Non-pigmented ciliary epithelial cell (primary cell): Measurements from ENCODE around the gene ARHGAP19.

Experiments used
- DNase-seq: peaks from one replicate; pipeline ENCODE4 v3.0.0-alpha.2; 2010; ENCODE audit warnings: low read depth

ARHGAP19 gene

GRCh38 chr10:97292097-97292861, at the start of gene ARHGAP19:
Gene ARHGAP19 (minus strand): TSS chr10:97292637. CDS start chr10:97292627, 10 bp downstream.
- DNase-seq, result peak; percentile 93

DNA sequence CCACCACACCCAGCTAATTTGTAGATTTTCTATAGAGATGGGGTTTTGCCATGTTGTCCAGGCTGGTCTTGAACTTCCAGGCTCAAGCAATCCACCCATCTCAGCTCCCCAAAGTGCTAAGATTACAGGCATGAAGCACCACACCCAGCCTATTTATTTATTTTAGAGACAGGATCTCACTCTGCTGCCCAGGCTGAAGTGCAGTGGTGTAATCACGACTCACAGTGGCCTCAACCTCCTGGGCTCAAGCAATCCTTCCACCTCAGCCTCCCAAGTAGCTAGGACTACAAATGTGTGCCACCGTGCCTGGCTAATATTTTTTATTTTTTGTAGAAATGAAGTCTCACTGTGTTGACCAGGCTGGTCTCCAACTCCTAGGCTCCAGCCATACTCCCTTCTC, 49.0 kb upstream of the ARHGAP19 start:
- DNase-seq, result no peak

GRCh38 chr10:97338041-97338440, 45.6 kb upstream of the ARHGAP19 start:
- DNase-seq, result no peak

DNA sequence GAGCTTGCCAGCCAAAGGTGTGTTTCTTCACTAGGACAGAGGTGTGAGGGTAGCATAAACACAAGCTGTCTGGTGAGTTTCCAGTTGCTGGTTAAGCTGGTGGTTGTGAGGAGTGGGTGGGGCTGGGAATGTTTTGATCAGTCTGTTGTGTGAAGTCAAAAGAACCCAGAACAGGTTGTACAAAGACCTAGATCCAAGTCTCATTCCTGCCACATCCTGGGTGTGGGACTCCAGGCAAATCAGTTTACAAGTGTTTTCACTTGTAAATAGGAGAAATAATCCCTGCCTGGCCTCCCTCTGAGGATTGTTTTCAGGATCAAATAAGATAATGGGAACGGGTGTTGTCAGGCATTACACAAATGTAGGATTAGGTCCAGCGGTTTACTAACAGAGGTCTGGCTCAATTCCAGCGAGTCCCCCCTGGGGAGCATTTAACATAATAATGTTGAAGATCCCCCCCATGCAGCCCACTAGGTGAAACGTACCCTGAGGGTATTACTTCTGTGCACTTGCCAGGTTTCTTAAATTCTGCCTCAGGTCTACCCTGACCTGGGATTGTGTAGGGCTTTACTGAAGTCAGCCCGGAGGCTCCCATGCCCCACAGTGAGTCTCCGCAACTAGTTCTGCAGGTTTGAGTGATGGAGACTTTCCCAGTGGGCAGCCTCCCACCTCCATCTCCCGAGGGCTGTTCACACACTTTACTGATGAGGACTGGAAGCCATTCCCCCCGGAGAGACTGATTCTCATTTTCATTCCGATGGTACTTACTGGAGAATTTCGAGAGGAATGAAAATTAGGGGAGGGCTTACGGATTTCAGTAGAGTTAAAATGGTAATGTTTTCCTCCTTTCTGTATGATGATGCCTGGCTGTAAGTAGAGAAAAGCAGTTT, 44.8 kb upstream of the ARHGAP19 start:
- no peak for DNase-seq

DNA sequence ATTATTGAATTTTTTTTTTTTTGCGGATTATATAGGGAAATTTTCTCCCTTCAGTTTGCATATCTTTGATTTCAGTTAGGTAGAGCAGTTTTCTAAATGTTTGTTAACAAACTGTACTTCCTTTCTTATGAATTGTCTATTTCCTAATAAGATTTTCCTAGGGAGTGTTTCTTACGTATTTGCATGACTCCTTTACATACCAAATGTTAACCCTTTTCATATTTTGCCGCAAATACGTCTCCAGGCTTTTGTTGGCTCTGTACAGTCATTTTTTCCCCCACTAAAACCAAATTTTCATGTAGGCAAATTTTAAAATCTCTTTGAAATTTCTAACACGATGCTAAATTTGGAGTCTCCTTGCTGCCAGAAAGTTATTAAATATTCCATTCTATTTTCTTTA, 44.0 kb upstream of the ARHGAP19 start:
- DNase-seq, result no peak

DNA sequence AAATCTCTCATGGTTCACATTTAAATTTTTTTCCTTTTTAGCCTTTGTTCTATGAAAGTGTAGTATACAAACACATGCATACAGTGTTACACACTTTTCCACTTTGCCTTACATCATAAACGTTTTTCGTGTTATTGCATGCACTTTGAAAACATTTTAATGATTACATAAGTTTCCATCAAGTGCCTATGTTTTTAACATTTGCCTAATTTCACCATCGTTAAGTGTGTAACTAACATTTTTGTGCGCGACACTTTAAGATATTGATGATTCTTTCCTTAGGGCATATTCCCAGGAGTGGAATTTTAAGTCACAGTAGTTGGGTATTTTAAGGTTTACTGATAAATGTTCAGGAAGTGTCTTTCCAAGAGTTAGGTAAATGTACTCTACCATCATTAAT, 43.6 kb upstream of the ARHGAP19 start:
- no peak for DNase-seq

- no peak for DNase-seq
These were observed 42.8 kb upstream of the ARHGAP19 start for GRCh38 chr10:97335188-97335619.

- peak; percentile 54 for DNase-seq
These were observed 42.1 kb upstream of the ARHGAP19 start, which contains the start of gene FRAT2 for GRCh38 chr10:97334370-97335175. Gene FRAT2 (minus strand): TSS chr10:97334729. CDS start chr10:97334572, 157 bp downstream.

- no peak for DNase-seq
These were observed 41.3 kb upstream of the ARHGAP19 start for GRCh38 chr10:97333601-97334369.

DNA sequence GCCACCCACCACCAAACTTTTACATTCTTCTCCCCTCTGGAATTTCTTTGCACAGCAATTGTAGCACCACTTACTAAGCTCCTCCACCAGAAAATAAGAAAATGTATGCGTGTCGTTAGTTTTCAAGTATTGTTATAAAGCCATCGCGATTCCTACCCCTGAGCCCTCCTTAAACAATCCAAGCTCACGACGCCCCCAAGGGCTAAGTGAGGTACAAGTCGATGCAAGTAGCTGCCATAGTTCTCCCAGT, 40.8 kb upstream of the ARHGAP19 start:
- DNase-seq, result no peak

GRCh38 chr10:97332591-97333350, 40.3 kb upstream of the ARHGAP19 start:
- DNase-seq, result peak; percentile 36

DNA sequence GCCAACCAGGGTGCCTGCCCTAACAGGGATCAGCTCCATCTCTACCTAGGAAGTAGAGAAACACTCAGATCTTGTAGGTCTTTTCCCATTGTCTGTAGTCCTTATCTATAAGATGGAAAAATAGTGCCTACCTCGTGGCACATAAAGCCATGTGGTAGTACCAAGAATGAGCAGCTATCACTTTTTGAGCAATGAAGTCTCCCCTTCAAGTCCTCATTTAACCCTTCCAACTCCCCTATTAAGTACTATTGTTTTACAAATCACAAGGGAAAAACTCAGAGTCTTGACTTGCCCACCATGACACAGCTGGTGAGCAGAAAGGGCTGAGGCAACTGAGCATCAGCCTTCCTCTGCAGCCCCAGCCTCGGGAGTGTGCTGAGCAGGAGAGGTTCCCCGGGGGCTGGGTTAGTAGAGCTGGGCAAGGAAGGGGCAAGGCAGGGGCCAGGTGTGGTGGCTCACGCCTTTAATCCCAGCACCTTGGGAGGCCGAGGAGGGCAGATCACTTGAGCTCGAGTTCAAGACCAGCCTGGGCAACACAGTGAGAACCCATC, 38.8 kb upstream of the ARHGAP19 start:
- DNase-seq, result no peak

DNA sequence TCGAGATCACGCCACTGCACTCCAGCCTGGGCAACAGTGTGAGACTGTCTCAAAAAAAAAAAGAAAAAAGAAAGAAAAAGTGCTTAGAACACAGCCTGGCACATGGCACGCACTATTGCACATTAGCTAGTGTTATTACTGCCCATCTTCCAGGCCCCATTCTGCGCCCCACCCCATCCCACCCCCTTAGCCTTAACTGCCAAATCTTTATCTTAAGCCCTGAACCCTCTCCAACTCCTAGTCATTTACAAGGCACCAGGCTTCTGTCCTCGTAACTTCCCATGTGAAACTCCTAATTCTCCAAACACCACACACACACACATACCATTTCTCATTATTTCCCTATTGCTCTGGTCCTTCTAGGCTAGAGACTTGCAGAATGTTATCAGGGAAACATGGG, 37.3 kb upstream of the ARHGAP19 start:
- no peak for DNase-seq

DNA sequence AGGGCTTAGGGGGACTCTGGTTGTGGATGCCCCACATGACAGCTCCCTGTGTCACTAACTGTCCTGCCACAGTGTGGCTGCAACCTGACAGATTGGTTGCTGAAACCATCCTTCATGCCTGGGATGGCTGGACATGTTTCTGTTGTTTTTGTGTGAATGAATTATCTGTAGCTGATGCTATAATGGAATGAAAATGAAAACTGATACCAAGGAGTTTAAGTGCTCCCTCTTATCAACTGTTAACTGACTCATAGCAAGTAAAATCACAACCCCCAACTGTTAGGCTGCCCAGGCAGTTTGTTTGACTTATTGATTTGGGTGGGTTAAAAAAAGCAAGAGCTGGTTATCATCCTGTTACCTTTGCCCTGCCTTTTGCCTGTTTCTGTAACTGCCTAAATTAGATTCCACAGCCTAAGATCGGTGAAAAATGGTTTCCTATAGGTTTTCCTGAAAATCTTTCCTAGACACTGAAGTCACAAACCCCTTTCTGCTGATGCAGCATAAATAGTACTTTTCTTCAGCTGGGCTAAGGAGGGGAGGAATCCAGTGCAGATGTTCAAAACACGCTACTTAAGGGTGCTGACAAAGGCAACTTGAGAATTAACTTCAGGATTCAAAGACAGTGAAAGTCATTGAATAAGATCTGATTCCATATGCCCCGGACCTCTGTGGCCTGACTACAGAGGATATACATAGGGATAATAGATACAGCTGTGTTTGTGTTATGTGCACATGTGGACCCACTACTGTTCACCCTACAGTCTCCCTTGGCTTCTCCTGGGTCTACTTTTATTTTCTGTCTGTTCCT, 36.4 kb upstream of the ARHGAP19 start:
- DNase-seq, result no peak

GRCh38 chr10:97327348-97328294, 35.2 kb upstream of the ARHGAP19 start:
- no peak for DNase-seq

- no peak for DNase-seq
These were observed 33.3 kb upstream of the ARHGAP19 start for GRCh38 chr10:97325754-97326153.

DNA sequence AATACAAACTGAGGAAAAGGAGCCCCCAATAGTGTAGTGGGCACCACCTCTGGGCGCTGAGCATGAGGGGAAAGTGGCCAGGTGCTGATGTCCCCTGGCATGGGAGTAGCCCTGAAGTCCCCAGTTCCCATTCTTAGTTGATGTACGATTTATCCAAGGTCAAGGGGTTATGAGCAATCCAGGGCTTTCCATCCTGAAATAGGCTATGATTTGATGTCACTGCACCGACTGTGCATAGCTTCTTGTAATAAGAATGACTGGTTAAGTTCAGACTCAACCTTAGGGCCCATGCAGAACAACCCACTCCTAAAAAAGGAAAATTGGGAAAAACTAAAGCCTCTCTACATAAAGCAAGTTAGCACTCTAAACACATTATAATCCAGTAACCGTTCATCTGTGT, 31.1 kb upstream of the ARHGAP19 start:
- DNase-seq, result no peak

DNA sequence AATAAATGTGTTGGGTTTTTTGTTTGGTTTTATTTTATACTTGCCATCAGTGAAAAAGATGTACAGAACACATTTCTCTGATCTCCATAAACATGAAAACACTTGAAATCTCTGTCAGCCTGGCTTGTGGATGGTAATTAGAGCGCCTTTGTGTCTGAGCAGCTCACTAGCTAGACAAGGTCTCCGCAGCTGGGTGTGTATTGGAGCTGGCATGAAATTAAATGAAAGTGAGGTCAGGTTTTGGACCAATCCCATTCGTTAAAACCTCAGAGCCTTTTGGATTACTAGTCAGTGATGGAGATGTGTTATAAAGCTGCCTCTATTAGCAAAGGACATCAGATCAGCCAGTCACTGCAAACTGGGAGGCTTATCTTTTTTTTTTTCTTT, 29.4 kb upstream of the ARHGAP19 start:
- DNase-seq, result no peak
